Endodermal cell (in vitro differentiated cells): ENCODE results near the gene COL20A1. TPM values are rescaled to one million over a fixed set of nuclear protein-coding genes. Genes with fewer than 3 reads are reported as not detected.

ENCODE experiments used
- DNase-seq: peaks from one replicate; pipeline ENCODE4 v3.0.0-alpha.2; 2017
- H3K27ac ChIP-seq: 2 replicates; pipeline ENCODE4 v1.5.1; 2013; ENCODE audit warnings: mild to moderate bottlenecking, low read depth, low read length, moderate library complexity
- H3K27me3 ChIP-seq: 2 replicates; pipeline ENCODE4 v1.6.1; 2013; ENCODE audit warnings: mild to moderate bottlenecking, low read length, moderate library complexity; ENCODE audit not compliant: insufficient read depth, control insufficient read depth, poor library complexity, severe bottlenecking
- H3K36me3 ChIP-seq: 2 replicates; pipeline ENCODE4 v1.7.0; 2013; ENCODE audit warnings: mild to moderate bottlenecking, low read length, moderate library complexity; ENCODE audit not compliant: control insufficient read depth, insufficient read depth
- H3K4me1 ChIP-seq: one replicate; pipeline ENCODE4 v1.7.0; 2013; ENCODE audit warnings: low read length; ENCODE audit not compliant: control insufficient read depth, insufficient read depth
- H3K4me3 ChIP-seq: 2 replicates; pipeline ENCODE4 v1.5.1; 2013; ENCODE audit warnings: mild to moderate bottlenecking, low read length, moderate library complexity
- H3K9ac ChIP-seq: 2 replicates; pipeline ENCODE4 v1.6.1; 2013; ENCODE audit warnings: mild to moderate bottlenecking, low read length, moderate library complexity; ENCODE audit not compliant: poor library complexity, severe bottlenecking; ENCODE audit errors: extremely low read depth
- H3K9me3 ChIP-seq: 2 replicates; pipeline ENCODE4 v1.6.1; 2013; ENCODE audit warnings: mild to moderate bottlenecking, low read length, moderate library complexity; ENCODE audit not compliant: control insufficient read depth
- H3K27ac Mint-ChIP-seq: 2 replicates; pipeline ENCODE4 v1.8.0; 2020; ENCODE audit warnings: mixed read lengths
- H3K27me3 Mint-ChIP-seq: 2 replicates; pipeline ENCODE4 v1.8.0; 2021; ENCODE audit warnings: mild to moderate bottlenecking, mixed read lengths; ENCODE audit not compliant: insufficient read depth
- H3K36me3 Mint-ChIP-seq: 2 replicates; pipeline ENCODE4 v1.8.0; 2020; ENCODE audit warnings: low read depth, mixed read lengths
- H3K4me1 Mint-ChIP-seq: 2 replicates; pipeline ENCODE4 v1.8.0; 2020; ENCODE audit warnings: mixed read lengths
- H3K4me3 Mint-ChIP-seq: 2 replicates; pipeline ENCODE4 v1.8.0; 2020; ENCODE audit warnings: mild to moderate bottlenecking, moderate library complexity, mixed read lengths
- H3K9me3 Mint-ChIP-seq: 2 replicates; pipeline ENCODE4 v1.8.0; 2020; ENCODE audit warnings: mild to moderate bottlenecking, mixed read lengths
- CTCF ChIP-seq: fragments of 200-600 bp; sonication (generic); conservative IDR thresholded peaks from 2 replicates; pipeline ENCODE4 v1.5.0; 2021; ENCODE audit warnings: antibody characterized with exemption, mild to moderate bottlenecking
- WGBS, 2 experiments: methylation state at CpG; one replicate each; pipeline versions ENCODE4 v1.1.5 to v1.1.7; 2013; ENCODE audit warnings: missing lambda C conversion rate in 2 of 2, mixed read lengths in 1 of 2; ENCODE audit not compliant: insufficient coverage in 1 of 2, insufficient read length in 1 of 2; 5-methylcytosine and 5-hydroxymethylcytosine counted together
- microRNA-seq: library from miRNA; unstranded; fragments of <30 nt; microRNA quantifications from one replicate; pipeline ENCODE4 v1.2.0, GENCODE V29; 2020; ENCODE audit warnings: borderline microRNAs expressed
- total RNA-seq, 2 donors: library from RNA; stranded (reverse); fragmentation: NEBNext Ultra II Directional in 1 of 2; extraction: Animal tissue kit (Norgen Biotek cat#: 25700) in 1 of 2; gene quantifications; 2 replicates in 1 of 2; 3 replicates in 1 of 2; pipeline ENCODE4 v1.2.1, GENCODE V29; 2021

The COL20A1 gene
- total RNA-seq, 2 donors from 2014 or later: 0.44 TPM; not detected in 1

- Histone ChIP-seq H3K36me3 (no peaks in the 10 kb centered on the region), H3K9ac (no peak overlapping the region), H3K4me3 (no peak overlapping the region), H3K9me3 (peaks cover 31% of the 10 kb centered on the region), H3K27ac (no peak overlapping the region), H3K4me1 (no peaks in the 10 kb centered on the region), H3K27me3 (no peaks in the 10 kb centered on the region)
- Mint-ChIP-seq H3K27me3 (no peaks in the 10 kb centered on the region), H3K27ac (no peak overlapping the region), H3K4me3 (no peak overlapping the region), H3K9me3 (peaks cover 44% of the 10 kb centered on the region), H3K36me3 (no peaks in the 10 kb centered on the region), H3K4me1 (no peaks in the 10 kb centered on the region)
- no peak for DNase-seq
- TF ChIP-seq CTCF: no peak
- 90 to 93% methylated on average over 15 to 18 of the region's 18 CpGs for WGBS, 2 experiments
Measured at GRCh38 chr20:63384336-63384735, 91.3 kb downstream of the COL20A1 start.

Small RNAs within 50 kb of the gene (microRNA-seq; reads per million reads assigned to microRNA genes)
- gene MIR4326: not detected

Other genes starting within 250 kb of the COL20A1 start
- 10 to 100 TPM; 64.9 to 73.2 TPM for gene YTHDF1, start 77.1 kb upstream of the COL20A1 start, total RNA-seq
- gene BIRC7, start 57.3 kb upstream of the COL20A1 start, total RNA-seq: not detected
- 1 to 10 TPM in 1 of 2 donors, under 1 TPM in 1; 0.24 to 1.7 TPM for gene NKAIN4, start 38.7 kb upstream of the COL20A1 start, total RNA-seq
- 100 to 1,000 TPM; 159 to 208 TPM for gene ARFGAP1, start 20.4 kb upstream of the COL20A1 start, total RNA-seq
- gene CHRNA4, start 68.2 kb downstream of the COL20A1 start, total RNA-seq: under 1 TPM in 1 of 2 donors, not detected in 1; 0.46 TPM
- 10 to 100 TPM; 36.4 to 62.8 TPM for gene KCNQ2, start 179.5 kb downstream of the COL20A1 start, total RNA-seq
- gene EEF1A2, start 205.9 kb downstream of the COL20A1 start, total RNA-seq: 10 to 100 TPM; 12.1 to 22.6 TPM
- gene PPDPF, start 227.6 kb downstream of the COL20A1 start, total RNA-seq: 100 to 1,000 TPM; 247 to 296 TPM
- gene PTK6, start 244.2 kb downstream of the COL20A1 start, total RNA-seq: under 1 TPM in 1 of 2 donors, not detected in 1; 0.22 TPM